ENCODE results near the gene PLCXD3. TPM values are rescaled to one million over a fixed set of nuclear protein-coding genes. Genes with fewer than 3 reads are reported as not detected.

The PLCXD3 gene
- total and polyA plus RNA-seq, 2 of the 8 experiments (the other 6 are each of a cell fraction or from before 2014, with no cell fraction given) = 0.03 to 0.07 TPM

GRCh38 chr5:41289970-41290464 is 220.4 kb downstream of the PLCXD3 start:
- H2AK5ac ChIP-seq (ENCODE audit: low read depth, low read length) = no peak overlapping the region
- no peak overlapping the region for H3K14ac ChIP-seq (ENCODE audit: insufficient read length)
- no peak overlapping the region for H2BK5ac ChIP-seq (ENCODE audit: low read depth, low read length)
- H3K23me2 ChIP-seq (ENCODE audit: low read depth, low read length) = no peaks in the 10 kb centered on the region
- H3K4me3 ChIP-seq (ENCODE audit: extremely low read depth in 1 of 4, insufficient read depth in 2 of 4, low read depth in 3 of 4, low read length in 4 of 4) = no peak overlapping the region
- H4K20me1 ChIP-seq (replicated peaks in 1 of 2; ENCODE audit: control insufficient read depth in 1 of 2, insufficient read depth in 2 of 2, low read length in 2 of 2) = no peaks in the 10 kb centered on the region
- H3K4ac ChIP-seq (replicated peaks; ENCODE audit: insufficient read length, low read depth, low read length) = no peak overlapping the region
- CTCF ChIA-PET (ENCODE audit: partially characterized antibody) = interaction anchor here (2.0 kb wide), 1 partner anchor 20 kb away, joined by 6 read pairs; no protein-coding TSS in a partner anchor
- 90% methylated on average over 4 of the region's 4 CpGs; no CpG with 5 or more reads in 1 of the 2 experiments for WGBS, 2 experiments (ENCODE audit: extremely low coverage in 1 of 2, insufficient coverage in 1 of 2, insufficient read length in 1 of 2, insufficient replicate concordance in 2 of 2, low coverage in 1 of 2, low lambda C conversion rate in 2 of 2, missing lambda C conversion rate in 1 of 2)
- H3K9me3 ChIP-seq (ENCODE audit: insufficient read depth in 2 of 2, low read depth in 1 of 2, low read length in 1 of 2) = peaks cover 13% of the 10 kb centered on the region in 2 experiments; a peak in 3 of 4 replicates
- no peak for FAIRE-seq
- no peaks in the 10 kb centered on the region for H3K79me1 ChIP-seq (ENCODE audit: low read depth, low read length)
- no peaks in the 10 kb centered on the region for H3K27me3 ChIP-seq (replicated peaks in 1 of 4; ENCODE audit: control insufficient read depth in 3 of 4, extremely low read depth in 1 of 4, insufficient read depth in 3 of 4, low read length in 3 of 4)
- no peak overlapping the region for H3K18ac ChIP-seq (ENCODE audit: extremely low read depth, low read length)
- H3K9ac ChIP-seq (replicated peaks in 1 of 4; ENCODE audit: extremely low read depth in 1 of 4, low read depth in 3 of 4, low read length in 3 of 4) = no peak overlapping the region
- POLR2A ChIA-PET (ENCODE audit: partially characterized antibody) = no interaction called here
- no peak overlapping the region; the same call in 1 of the 2 replicates for H2BK12ac ChIP-seq (ENCODE audit: low read depth, low read length)
- no peak overlapping the region for H2BK15ac ChIP-seq (ENCODE audit: low read length)
- TF ChIP-seq, protein P1, sequence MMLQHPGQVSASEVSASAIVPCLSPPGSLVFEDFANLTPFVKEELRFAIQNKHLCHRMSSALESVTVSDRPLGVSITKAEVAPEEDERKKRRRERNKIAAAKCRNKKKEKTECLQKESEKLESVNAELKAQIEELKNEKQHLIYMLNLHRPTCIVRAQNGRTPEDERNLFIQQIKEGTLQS (IDR thresholded peaks at IDR 0.05; ENCODE audit: insufficient read depth, low read depth, low read length) = no peak
- TF ChIP-seq EZH2 (IDR thresholded peaks at IDR 0.05; ENCODE audit: low read depth, low read length, severe bottlenecking) = no peak
- no peak overlapping the region for H4K91ac ChIP-seq (replicated peaks; ENCODE audit: insufficient read length, low read length)
- peaks cover 0 to 3% (median under 1%) of the 10 kb centered on the region in 4 experiments; a peak in 3 of 7 replicates for H3K4me1 ChIP-seq (replicated peaks in 1 of 4; ENCODE audit: control insufficient read depth in 3 of 4, insufficient read depth in 4 of 4, low read length in 3 of 4)
- no peak overlapping the region for H4K5ac ChIP-seq (ENCODE audit: insufficient read length, low read depth, low read length)
- no peak overlapping the region for H3K56ac ChIP-seq (replicated peaks; ENCODE audit: insufficient read length, low read depth, low read length)
- H4K8ac ChIP-seq (ENCODE audit: extremely low read depth, insufficient read depth, low read length) = no peak overlapping the region; the same call in 1 of the 2 replicates
- H3K4me2 ChIP-seq (ENCODE audit: insufficient read depth in 1 of 2, low read depth in 2 of 2, low read length in 2 of 2) = no peak overlapping the region
- no peak overlapping the region for H2BK20ac ChIP-seq (ENCODE audit: low read length)
- no peaks in the 10 kb centered on the region for H3K79me2 ChIP-seq (ENCODE audit: control insufficient read depth in 1 of 2, insufficient read depth in 2 of 2, low read length in 2 of 2)
- DNase-seq (ENCODE audit: low read depth in 1 of 2, low spot score in 2 of 2) = no peak
- H3K27ac ChIP-seq (ENCODE audit: low read depth, low read length) = no peak overlapping the region
- no peaks in the 10 kb centered on the region for H3K36me3 ChIP-seq (ENCODE audit: control insufficient read depth in 2 of 4, insufficient read depth in 4 of 4, low read length in 3 of 4)
- H3K23ac ChIP-seq (ENCODE audit: insufficient read length) = no peak overlapping the region
- no peak overlapping the region for H2AFZ ChIP-seq (ENCODE audit: low read length)
- H2BK120ac ChIP-seq (replicated peaks; ENCODE audit: low read depth, low read length) = no peak overlapping the region
